Measurements from ENCODE around the gene TBL3.

Gene TBL3

DNA sequence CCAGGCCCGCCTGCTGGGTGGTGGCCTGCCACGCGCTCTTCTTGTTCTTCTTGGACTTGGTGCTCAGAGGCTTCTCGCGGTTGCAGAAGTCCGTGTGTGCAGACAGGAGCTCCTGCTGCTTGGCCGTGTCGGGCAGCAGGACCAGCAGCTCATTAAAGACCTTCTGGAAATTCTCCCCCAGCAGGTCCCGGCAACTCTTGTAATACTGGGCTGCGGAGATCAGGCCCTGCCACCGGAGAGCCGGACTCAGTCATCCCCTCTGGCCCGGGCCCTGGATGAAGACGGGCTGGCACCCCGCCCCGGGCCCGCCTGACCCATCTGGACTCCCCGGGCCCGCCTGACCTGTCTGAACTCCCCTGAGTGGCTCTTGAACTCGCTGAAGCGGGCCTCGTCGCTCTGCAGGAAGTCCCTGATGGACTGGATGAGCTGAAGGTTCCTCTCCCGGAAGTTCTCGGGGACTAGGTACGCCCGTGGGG lies 26.5 kb downstream of the TBL3 start:
- in situ Hi-C loops (cut with HindIII; ENCODE audit: low sequenced_read_pairs) = no loop called here

DNA sequence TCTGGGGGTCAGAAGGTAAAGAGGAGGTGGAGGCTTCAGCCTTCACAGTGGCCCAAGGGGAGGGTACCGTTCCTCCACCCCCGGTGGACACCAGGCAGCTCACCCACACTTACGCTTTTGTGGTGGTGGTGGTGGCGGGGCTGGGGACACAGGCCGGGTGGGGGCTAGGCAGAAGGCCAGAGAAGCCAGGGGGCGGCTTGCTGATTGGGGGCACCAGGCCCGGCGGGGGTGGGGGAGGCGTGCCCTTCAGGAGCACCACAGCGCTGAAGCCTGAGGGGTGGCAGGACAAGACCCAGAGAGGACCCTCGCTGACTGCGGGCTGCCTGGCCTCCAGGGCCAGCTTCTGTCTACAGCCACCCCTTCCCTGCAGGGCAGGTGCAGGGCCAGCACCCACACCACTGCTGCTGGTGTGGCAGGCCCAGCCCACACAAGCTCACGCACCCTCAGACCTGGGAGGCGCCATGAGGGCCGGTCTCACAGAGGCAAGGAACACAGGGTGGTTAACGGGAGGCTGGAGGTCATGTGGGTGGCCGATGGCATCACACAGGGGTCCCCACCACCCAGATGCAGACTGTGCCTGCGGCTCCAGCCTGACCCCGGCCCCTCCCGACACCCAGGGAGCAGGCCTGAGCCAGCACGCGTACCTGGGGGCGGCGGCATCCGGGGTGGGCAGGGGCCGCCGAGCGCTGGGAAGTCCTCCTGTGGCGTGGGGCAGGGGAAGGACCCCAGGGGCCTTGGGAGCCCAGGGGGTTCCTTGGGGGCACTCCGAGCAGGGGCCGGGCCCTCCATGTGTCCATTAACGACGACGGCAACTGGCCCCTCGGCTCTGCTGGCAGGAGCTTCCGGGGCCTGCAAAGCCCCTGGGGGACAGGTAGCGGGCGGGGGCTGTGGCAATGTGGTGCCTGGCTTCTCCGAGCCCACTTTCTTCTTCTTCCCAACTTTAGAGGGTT lies 27.3 kb downstream of the TBL3 start:
- in situ Hi-C loops (cut with HindIII; ENCODE audit: low sequenced_read_pairs) = no loop called here

DNA sequence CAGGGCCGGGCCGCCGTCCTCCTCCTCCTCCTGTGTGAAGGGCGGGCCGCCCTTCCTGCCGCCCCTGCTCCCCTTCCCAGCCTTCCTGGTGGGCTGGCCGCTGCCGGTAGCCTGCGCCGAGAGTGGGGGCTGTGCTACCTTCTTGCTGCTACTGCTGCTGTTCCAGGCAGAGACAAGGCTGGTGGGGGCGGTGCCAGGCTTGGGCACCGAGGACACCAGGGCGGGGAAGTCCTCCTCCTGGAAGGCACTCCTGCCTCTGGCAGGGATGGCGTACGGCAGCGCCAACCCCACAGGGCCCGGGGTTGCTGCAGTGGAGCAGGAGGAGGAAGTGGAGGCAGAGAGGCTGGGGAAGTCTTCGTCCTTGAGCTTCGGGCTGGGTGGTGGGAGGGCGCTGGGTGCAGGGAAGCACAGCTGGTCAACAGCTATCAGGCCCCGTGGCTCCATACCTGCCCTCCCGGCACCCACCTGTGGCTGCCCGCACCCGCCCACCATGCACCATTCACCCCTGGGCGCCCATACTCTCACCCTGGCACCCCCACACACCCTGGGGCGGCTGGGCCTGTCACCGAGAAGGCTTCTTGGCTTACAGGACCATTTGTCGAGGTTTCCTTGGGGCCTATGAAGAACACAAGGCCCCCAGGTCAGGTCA lies 28.1 kb downstream of the TBL3 start:
- in situ Hi-C loops (cut with HindIII; ENCODE audit: low sequenced_read_pairs) = no loop called here

DNA sequence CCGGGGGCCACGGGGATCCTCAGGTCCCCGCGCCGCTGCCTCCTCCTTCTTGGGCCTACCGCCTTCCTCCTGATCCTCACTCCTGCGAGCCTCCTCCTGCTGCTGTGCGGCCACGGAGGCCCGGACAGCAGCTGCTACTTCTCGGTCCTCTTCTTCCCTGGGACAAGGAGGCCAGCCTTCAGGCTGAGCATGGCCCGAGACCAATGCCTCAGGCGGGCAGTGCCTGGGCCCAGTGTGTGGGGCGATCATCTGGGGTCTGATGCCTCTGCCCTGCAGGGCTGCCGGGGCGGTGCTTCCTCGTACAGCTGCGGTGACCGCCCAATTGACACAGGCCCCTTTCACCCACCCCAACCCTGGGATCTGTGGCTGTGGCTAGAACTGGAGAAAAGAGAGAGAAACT lies 29.2 kb downstream of the TBL3 start:
- in situ Hi-C loops (cut with HindIII; ENCODE audit: low sequenced_read_pairs) = no loop called here

GRCh38 chr16:2001456-2002355 lies 29.9 kb downstream of the TBL3 start:
- in situ Hi-C loops (cut with HindIII; ENCODE audit: low sequenced_read_pairs) = no loop called here

GRCh38 chr16:2002406-2003230 lies 30.8 kb downstream of the TBL3 start:
- in situ Hi-C loops (cut with HindIII; ENCODE audit: low sequenced_read_pairs) = no loop called here

GRCh38 chr16:2003231-2003826 lies 31.5 kb downstream of the TBL3 start:
- in situ Hi-C loops (cut with HindIII; ENCODE audit: low sequenced_read_pairs) = no loop called here

- in situ Hi-C loops (cut with HindIII; ENCODE audit: low sequenced_read_pairs) = no loop called here
Observed at GRCh38 chr16:2003827-2004641, 32.2 kb downstream of the TBL3 start.

GRCh38 chr16:2004795-2005517 lies 33.1 kb downstream of the TBL3 start:
- in situ Hi-C loops (cut with HindIII; ENCODE audit: low sequenced_read_pairs) = no loop called here

- in situ Hi-C loops (cut with HindIII; ENCODE audit: low sequenced_read_pairs) = no loop called here
Observed at GRCh38 chr16:2005646-2006045, 33.8 kb downstream of the TBL3 start.

GRCh38 chr16:2006317-2006716 lies 34.5 kb downstream of the TBL3 start:
- in situ Hi-C loops (cut with HindIII; ENCODE audit: low sequenced_read_pairs) = no loop called here

DNA sequence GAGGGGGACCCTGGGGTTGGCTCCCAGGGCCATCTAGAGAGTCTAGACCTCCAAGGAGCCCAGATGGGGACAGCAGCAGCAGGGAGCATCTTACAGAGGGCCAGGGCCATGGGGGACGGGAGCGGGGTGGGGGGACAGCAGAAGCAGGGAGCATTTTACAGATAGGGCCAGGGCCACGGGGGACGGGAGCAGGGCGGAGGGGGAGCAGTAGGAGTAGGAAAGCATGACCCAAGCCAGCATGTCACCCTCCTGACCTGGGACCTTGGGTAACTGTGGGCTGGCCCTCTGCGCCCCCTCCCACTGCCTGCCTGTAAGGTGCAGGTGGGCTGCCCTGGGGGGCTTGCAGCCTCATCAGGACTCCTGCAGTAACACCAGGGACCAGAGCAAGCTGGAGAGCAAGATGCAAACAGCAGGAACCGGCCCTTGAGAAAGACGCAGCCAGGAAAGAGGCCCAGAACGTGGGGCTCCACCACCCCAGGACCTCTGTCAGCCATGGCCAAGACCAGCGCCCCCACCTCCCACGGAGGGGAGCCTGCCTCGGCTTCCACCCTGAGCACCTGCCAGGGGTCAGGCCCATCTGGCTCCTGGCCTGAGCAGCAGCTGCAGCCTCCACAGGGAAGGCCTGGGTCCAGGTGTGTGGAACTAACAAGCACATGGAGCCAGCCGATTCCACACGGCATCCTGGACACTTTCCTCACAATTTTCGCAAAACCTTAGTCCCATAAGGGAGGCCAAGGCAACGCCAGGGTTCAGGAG lies 35.4 kb downstream of the TBL3 start:
- in situ Hi-C loops (cut with HindIII; ENCODE audit: low sequenced_read_pairs) = no loop called here

- in situ Hi-C loops (cut with HindIII; ENCODE audit: low sequenced_read_pairs) = no loop called here
Observed at GRCh38 chr16:2008009-2008526, 36.2 kb downstream of the TBL3 start.

DNA sequence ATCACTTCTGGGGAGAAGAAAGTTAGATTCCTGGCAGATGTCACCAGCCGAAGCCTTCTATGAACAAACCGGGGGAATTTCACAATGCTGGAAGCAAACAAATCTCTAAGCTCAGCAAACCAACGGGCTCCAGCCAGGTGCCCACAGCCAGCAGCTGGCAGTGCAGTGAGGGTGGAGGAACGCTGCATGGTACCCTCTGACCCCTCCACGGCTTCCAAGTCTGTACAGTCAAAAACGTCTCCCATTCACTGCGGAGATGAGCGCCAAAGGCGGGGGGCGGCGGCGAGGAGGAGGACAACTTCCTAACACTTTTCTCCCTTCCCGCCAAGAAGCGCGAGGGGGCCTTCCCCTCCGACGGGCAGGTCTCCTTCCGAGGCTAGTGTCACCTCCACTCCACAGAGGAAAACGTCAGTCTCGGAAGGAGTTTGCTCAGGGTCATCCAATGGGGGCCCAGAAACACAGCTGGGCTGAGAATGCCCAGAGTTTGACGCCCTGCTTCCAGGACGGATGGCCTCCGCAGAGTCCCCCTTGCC lies 36.8 kb downstream of the TBL3 start:
- in situ Hi-C loops (cut with HindIII; ENCODE audit: low sequenced_read_pairs) = no loop called here

DNA sequence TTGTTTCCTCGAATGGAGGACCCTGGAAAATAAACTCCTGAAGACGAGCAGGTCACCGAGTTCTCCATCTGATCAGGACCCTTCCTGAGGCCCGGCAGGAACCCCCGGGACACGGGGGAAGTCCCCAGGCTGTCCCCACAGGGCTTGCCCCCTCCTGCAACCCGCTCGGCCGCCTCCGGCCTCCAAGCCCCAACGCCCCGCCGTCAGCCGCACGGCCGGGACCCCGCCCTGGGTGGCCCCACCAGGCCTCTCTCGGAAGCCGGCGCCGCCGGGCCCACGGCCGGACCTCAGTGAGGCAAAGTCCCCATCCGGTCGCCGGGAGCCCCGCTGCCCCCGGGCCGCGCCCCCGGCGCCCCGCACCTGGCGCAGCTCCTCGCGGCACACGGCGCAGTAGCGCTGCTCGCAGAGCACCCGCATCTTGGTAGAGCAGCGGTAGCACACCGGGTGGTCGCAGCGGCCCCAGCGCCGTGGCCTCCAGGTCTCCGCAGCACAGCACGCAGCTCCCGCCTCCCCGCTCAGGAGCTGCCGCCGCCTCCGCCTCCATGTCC lies 37.4 kb downstream of the TBL3 start:
- in situ Hi-C loops (cut with HindIII; ENCODE audit: low sequenced_read_pairs) = no loop called here

- in situ Hi-C loops (cut with HindIII; ENCODE audit: low sequenced_read_pairs) = no loop called here
Observed at GRCh38 chr16:2009791-2010510, 38.1 kb downstream of the TBL3 start, which contains the start of gene ZNF598. TSS of gene ZNF598 (minus strand) at chr16:2009821.
